HL-60/S4 (cell line): ENCODE data around the gene C17orf100.
"Not testable (repeated sequence)": the region's sequence is repeated elsewhere in the genome, so short reads cannot be mapped to it uniquely, and the experiment has no call there.

Experiments
- in situ Hi-C: fragments of 300-500 bp; cut with MboI; formaldehyde crosslinking; loops from 2 replicates; pipeline ENCODE4 v1.14.3; 2022; ENCODE audit warnings: low sequenced_read_pairs

The C17orf100 gene

GRCh38 chr17:6640536-6641246 is 10.9 kb upstream of the C17orf100 start, which contains the start of the genes KIAA0753 and TXNDC17:
Gene KIAA0753 (minus strand): TSS chr17:6640711. CDS start chr17:6635103, 5,608 bp downstream.
Gene TXNDC17 (plus strand): TSS chr17:6641060. CDS start chr17:6641083, 23 bp downstream.
- in situ Hi-C loops = no loop called here

- in situ Hi-C loops = no loop called here
These were observed 10.2 kb upstream of the C17orf100 start for GRCh38 chr17:6641247-6641863.

- in situ Hi-C loops = no loop called here
These were observed 9.0 kb upstream of the C17orf100 start for GRCh38 chr17:6642592-6642991.

- in situ Hi-C loops = no loop called here
These were observed 8.0 kb upstream of the C17orf100 start for GRCh38 chr17:6643451-6644125.

- in situ Hi-C loops = no loop called here
These were observed 3.4 kb upstream of the C17orf100 start for GRCh38 chr17:6648181-6648580.

- in situ Hi-C loops = no loop called here
These were observed 424 bp downstream of the C17orf100 start for GRCh38 chr17:6651919-6652452.

- in situ Hi-C loops = no loop called here
These were observed 3.5 kb downstream of the C17orf100 start for GRCh38 chr17:6654841-6655731.

- in situ Hi-C loops = not testable (repeated sequence)
These were observed 4.3 kb downstream of the C17orf100 start for GRCh38 chr17:6655732-6656361.

- in situ Hi-C loops = not testable (repeated sequence)
These were observed 5.5 kb downstream of the C17orf100 start for GRCh38 chr17:6656797-6657632.

GRCh38 chr17:6657633-6658287 is 6.2 kb downstream of the C17orf100 start:
- in situ Hi-C loops = no loop called here

GRCh38 chr17:6658411-6658810 is 6.8 kb downstream of the C17orf100 start:
- in situ Hi-C loops = not testable (repeated sequence)

- in situ Hi-C loops = loop anchor here (10.0 kb wide), 1 partner anchor 345 kb away; no protein-coding TSS in a partner anchor
These were observed 8.5 kb downstream of the C17orf100 start for GRCh38 chr17:6660101-6660500.

GRCh38 chr17:6660805-6661463 is 9.4 kb downstream of the C17orf100 start:
- in situ Hi-C loops = loop anchor here (10.0 kb wide), 1 partner anchor 344 kb away; no protein-coding TSS in a partner anchor

GRCh38 chr17:6661464-6661848 is 9.9 kb downstream of the C17orf100 start:
- in situ Hi-C loops = loop anchor here (10.0 kb wide), 1 partner anchor 343 kb away; no protein-coding TSS in a partner anchor

GRCh38 chr17:6663200-6663599 is 11.6 kb downstream of the C17orf100 start:
- in situ Hi-C loops = loop anchor here (10.0 kb wide), 1 partner anchor 342 kb away; no protein-coding TSS in a partner anchor

- in situ Hi-C loops = loop anchor here (10.0 kb wide), 1 partner anchor 339 kb away; no protein-coding TSS in a partner anchor
These were observed 14.5 kb downstream of the C17orf100 start for GRCh38 chr17:6666077-6666521.

- in situ Hi-C loops = loop anchor here (10.0 kb wide), 1 partner anchor 338 kb away; no protein-coding TSS in a partner anchor
These were observed 15.0 kb downstream of the C17orf100 start for GRCh38 chr17:6666557-6666956.
